GM10248 (cell line): ENCODE measurements around the gene MYZAP.
A peak's percentile ranks its signal among the peaks of the same experiment; 100 is the strongest.

Source experiments
- CTCF ChIA-PET: fragments of 300-600 bp; sonication (Branson Sonifier 250); formaldehyde crosslinking; extraction: SDS; loops from one replicate; lab custom pipeline; 2021; ENCODE audit warnings: antibody characterized with exemption; lab: Yijun Ruan, JAX
- POLR2A ChIA-PET: fragments of 350-650 bp; sonication (Branson Sonifier 250); formaldehyde crosslinking; extraction: SDS; loops from one replicate; lab custom pipeline; 2020; ENCODE audit warnings: antibody characterized with exemption; lab: Yijun Ruan, JAX
- DNase-seq: peaks from one replicate; pipeline ENCODE4 v3.0.0; 2012; ENCODE audit errors: extremely low spot score
- CTCF ChIP-seq: IDR thresholded peaks from 2 replicates; pipeline ENCODE4 v1.5.1; 2012; ENCODE audit warnings: mild to moderate bottlenecking, low read depth; ENCODE audit errors: extremely low read depth, missing control alignments, control extremely low read depth

Gene MYZAP

DNA sequence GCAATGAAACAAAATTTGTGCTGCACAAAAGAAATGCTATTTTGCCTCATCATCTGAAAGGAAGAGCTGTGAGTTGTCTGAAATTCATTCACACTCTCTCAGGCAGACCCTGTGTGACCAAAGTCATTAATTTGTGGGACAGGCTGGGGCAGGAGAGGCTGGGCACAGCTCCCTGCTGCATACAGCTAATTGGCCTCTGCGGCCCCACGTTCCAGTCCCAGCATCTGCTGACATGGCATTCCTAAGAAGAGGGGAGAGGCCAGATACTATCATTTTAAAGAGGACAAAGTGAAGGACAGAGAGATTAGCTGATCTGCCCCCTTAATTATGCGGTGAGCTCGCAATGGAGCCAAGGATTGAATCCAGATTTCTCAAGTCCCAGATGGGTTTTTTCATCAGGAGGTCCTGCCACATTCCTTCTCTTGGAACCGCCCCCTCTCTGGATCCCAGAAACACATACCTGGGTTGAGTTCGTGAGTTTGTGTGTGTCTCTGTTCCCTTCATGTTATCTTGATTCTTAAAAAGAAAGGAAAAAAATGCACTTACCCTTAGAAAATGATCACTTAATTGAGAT, 139.9 kb downstream of the MYZAP start:
- CTCF ChIA-PET: interaction anchor here (0.8 to 5.9 kb wide), 13 partner anchors 10 to 340 kb away, joined by 3 to 93 read pairs (median 8); partner anchors contain the start of gene POLR2M
- POLR2A ChIA-PET: no interaction called here
- DNase-seq: no peak
- TF ChIP-seq CTCF: no peak

DNA sequence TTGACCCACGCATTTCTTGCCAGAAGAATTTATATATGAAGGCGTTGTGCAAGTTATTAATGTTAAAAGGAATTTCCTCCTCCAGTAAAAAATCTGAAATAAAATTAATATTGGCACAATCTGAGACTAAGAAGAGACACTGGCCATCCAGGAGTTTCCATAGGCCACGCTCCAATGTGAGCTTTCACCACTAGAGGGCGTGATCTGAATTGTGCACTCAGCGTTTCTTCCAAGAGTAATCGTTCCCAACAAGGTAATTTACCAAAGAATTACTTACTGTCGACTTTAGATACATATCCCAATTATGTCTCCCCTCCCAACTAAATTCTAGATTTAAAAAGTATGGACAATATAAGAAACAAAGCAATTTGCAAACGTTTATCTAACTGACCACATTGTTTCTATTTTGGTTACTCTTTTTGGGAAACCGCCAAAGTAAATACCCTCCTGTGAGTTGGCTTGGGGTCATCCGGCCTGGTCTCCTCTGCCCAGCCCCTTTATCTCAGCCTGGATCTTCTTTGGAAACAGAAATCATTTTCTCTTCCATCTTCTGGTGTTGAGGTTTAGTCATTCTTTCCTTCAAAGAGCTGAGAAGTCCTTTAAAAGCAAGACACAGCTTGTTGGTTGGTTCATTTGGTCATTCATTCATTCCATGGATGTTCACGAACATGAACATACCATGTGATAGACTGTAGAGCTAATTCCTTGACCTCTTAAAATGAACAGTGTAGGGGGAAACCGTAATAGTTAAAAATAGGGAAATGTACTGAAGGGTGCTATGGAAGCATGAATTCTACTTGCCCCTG, 141.0 kb downstream of the MYZAP start:
- ChIA-PET CTCF (interaction anchor here (0.6 to 5.9 kb wide), 28 partner anchors 9 to 339 kb away, joined by 3 to 93 read pairs (median 4); partner anchors contain the start of gene POLR2M), POLR2A (interaction anchor here (0.6 kb wide), 1 partner anchor 996 kb away, joined by 4 read pairs; no protein-coding TSS in a partner anchor)
- DNase-seq: peak; percentile 55
- TF ChIP-seq CTCF: peak; percentile 85

DNA sequence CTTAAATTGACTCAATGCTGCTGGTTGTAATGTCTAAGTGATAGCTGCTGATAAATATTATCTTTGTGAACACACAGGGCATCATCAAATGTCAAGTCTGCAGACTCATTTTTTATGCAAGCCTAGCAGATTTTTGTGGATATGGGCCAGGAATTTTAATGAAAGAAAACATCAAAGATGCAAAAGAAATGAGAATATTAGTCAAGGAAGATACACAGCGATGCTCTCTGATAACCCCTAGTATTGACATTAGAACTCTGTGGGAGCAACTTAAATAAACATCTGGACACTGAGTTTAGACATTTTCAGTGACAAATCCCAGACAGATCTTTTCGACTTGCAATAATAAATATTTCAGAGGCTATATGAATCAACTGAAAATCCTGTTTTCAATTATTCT, 143.2 kb downstream of the MYZAP start:
- ChIA-PET POLR2A (no interaction called here), CTCF (interaction anchor here (1.0 to 5.9 kb wide), 3 partner anchors 13 to 126 kb away, joined by 3 to 38 read pairs (median 4); no protein-coding TSS in a partner anchor)
- no peak for DNase-seq
- TF ChIP-seq CTCF: no peak
